Measurements from ENCODE around the gene ZNF207.
"Not testable (repeated sequence)": the region's sequence is repeated elsewhere in the genome, so short reads cannot be mapped to it uniquely, and the experiment has no call there.

ZNF207 gene

GRCh38 chr17:32386844-32387243, 36.9 kb downstream of the ZNF207 start:
- CTCF ChIA-PET = interaction anchor here (0.6 kb wide), 2 partner anchors 42 to 147 kb away, joined by 3 read pairs; no protein-coding TSS in a partner anchor

DNA sequence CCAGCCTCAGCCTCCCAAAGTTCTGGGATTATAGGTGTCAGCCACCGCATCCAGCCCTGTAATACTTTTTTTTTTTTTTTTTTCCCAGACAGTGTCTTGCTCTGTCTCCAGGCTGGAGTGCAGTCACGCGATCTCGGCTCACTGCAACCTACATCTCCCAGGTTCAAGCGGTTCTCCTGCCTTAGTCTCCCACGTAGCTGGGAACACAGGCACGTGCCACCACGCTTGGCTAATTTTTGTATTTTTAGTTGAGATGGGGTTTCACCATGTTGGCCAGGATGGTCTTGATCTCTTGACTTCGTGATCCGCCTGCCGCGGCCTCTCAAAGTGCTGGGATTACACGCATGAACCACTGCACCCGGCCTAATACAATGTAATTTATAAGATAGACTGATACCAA, 38.2 kb downstream of the ZNF207 start:
- H3K27ac ChIP-seq (ENCODE audit: extremely low read depth, low read depth, low read length); H3K4me3 ChIP-seq (ENCODE audit: low read depth, low read length); H3K4me1 ChIP-seq (ENCODE audit: control insufficient read depth, insufficient read depth, low read length); CTCF ChIA-PET; H3K9me3 ChIP-seq (ENCODE audit: control insufficient read depth, insufficient read depth, low read depth, low read length); H3K36me3 ChIP-seq (ENCODE audit: control insufficient read depth in 2 of 2, insufficient read depth in 1 of 2, low read length in 2 of 2): not testable (repeated sequence)
- POLR2A ChIA-PET = interaction anchor here (0.6 kb wide), 1 partner anchor 183 kb away, joined by 3 read pairs; no protein-coding TSS in a partner anchor

More at GRCh38 chr17:32386844-32387243, 36.9 kb downstream of the ZNF207 start:
- TF ChIP-seq ZNF423 (tag by site-specific recombination; IDR thresholded peaks at IDR 0.05) = no peak
- TF ChIP-seq ZNF555 (tag by site-specific recombination; conservative IDR thresholded peaks at IDR 0.05) = no peak
- TF ChIP-seq, protein P1, sequence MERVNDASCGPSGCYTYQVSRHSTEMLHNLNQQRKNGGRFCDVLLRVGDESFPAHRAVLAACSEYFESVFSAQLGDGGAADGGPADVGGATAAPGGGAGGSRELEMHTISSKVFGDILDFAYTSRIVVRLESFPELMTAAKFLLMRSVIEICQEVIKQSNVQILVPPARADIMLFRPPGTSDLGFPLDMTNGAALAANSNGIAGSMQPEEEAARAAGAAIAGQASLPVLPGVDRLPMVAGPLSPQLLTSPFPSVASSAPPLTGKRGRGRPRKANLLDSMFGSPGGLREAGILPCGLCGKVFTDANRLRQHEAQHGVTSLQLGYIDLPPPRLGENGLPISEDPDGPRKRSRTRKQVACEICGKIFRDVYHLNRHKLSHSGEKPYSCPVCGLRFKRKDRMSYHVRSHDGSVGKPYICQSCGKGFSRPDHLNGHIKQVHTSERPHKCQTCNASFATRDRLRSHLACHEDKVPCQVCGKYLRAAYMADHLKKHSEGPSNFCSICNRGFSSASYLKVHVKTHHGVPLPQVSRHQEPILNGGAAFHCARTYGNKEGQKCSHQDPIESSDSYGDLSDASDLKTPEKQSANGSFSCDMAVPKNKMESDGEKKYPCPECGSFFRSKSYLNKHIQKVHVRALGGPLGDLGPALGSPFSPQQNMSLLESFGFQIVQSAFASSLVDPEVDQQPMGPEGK (tag by site-specific recombination; IDR thresholded peaks at IDR 0.05) = no peak
- no peak for TF ChIP-seq EGR2 (tag by site-specific recombination; IDR thresholded peaks at IDR 0.05; ENCODE audit: low read depth)
- TF ChIP-seq ZNF513 (tag by site-specific recombination; IDR thresholded peaks at IDR 0.05) = no peak
- TF ChIP-seq ZNF692 (tag by site-specific recombination; IDR thresholded peaks at IDR 0.05) = no peak
- no peak for TF ChIP-seq ZSCAN30 (tag by site-specific recombination; IDR thresholded peaks at IDR 0.05)
- no peak for TF ChIP-seq ZNF132 (tag by site-specific recombination; IDR thresholded peaks at IDR 0.05; ENCODE audit: borderline replicate concordance)
- TF ChIP-seq ZEB2 (tag by site-specific recombination; IDR thresholded peaks at IDR 0.05) = no peak
- TF ChIP-seq TSHZ1 (tag by site-specific recombination; IDR thresholded peaks at IDR 0.05; ENCODE audit: borderline replicate concordance) = no peak
- TF ChIP-seq ZNF350 (tag by site-specific recombination; IDR thresholded peaks at IDR 0.05) = no peak
- TF ChIP-seq, protein P2, sequence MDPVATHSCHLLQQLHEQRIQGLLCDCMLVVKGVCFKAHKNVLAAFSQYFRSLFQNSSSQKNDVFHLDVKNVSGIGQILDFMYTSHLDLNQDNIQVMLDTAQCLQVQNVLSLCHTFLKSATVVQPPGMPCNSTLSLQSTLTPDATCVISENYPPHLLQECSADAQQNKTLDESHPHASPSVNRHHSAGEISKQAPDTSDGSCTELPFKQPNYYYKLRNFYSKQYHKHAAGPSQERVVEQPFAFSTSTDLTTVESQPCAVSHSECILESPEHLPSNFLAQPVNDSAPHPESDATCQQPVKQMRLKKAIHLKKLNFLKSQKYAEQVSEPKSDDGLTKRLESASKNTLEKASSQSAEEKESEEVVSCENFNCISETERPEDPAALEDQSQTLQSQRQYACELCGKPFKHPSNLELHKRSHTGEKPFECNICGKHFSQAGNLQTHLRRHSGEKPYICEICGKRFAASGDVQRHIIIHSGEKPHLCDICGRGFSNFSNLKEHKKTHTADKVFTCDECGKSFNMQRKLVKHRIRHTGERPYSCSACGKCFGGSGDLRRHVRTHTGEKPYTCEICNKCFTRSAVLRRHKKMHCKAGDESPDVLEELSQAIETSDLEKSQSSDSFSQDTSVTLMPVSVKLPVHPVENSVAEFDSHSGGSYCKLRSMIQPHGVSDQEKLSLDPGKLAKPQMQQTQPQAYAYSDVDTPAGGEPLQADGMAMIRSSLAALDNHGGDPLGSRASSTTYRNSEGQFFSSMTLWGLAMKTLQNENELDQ (tag by site-specific recombination; IDR thresholded peaks at IDR 0.05; ENCODE audit: low read depth) = no peak
- TF ChIP-seq ZNF292 (tag by site-specific recombination; IDR thresholded peaks at IDR 0.05; ENCODE audit: borderline replicate concordance, low read depth) = no peak
- peaks cover 8 to 11% of the 10 kb centered on the region in 2 experiments for H3K36me3 ChIP-seq (ENCODE audit: control insufficient read depth in 2 of 2, insufficient read depth in 1 of 2, low read length in 2 of 2)
- H3K27ac ChIP-seq (ENCODE audit: extremely low read depth, low read depth, low read length) = no peak overlapping the region
- no peaks in the 10 kb centered on the region for H3K9me3 ChIP-seq (ENCODE audit: control insufficient read depth, insufficient read depth, low read depth, low read length)
- H3K4me3 ChIP-seq (ENCODE audit: low read depth, low read length) = no peak overlapping the region
- POLR2A ChIA-PET = no interaction called here
- no peaks in the 10 kb centered on the region for H3K4me1 ChIP-seq (ENCODE audit: control insufficient read depth, insufficient read depth, low read length)
